Tibial nerve (tissue), 4 donors: ENCODE measurements around the gene LYRM4. TPM values are rescaled to one million over a fixed set of nuclear protein-coding genes. Genes with fewer than 3 reads are reported as not detected.

Source experiments
- DNase-seq, 2 donors: peaks; one replicate each; pipeline ENCODE4 v3.0.0-alpha.2; 2019; ENCODE audit warnings: low spot score in 2 of 2
- H3K27ac ChIP-seq, 4 donors: fragments of 200-600 bp; sonication (generic) in 3 of 4; one replicate each; pipeline ENCODE4 v1.5.1; 2017 to 2019; ENCODE audit warnings: mild to moderate bottlenecking in 1 of 4
- H3K27me3 ChIP-seq, 2 donors: fragments of 200-600 bp; sonication (generic) in 1 of 2; one replicate each; pipeline versions ENCODE4 v1.5.1 to v1.6.0; 2017 to 2019
- H3K36me3 ChIP-seq, 3 donors: fragments of 200-600 bp; sonication (generic); one replicate each; pipeline ENCODE4 v1.5.1; 2018 to 2019
- H3K4me1 ChIP-seq, 4 donors: fragments of 200-600 bp; sonication (generic) in 3 of 4; one replicate each; pipeline ENCODE4 v1.5.1; 2017 to 2019
- H3K4me3 ChIP-seq, 4 donors: fragments of 200-600 bp; sonication (generic) in 3 of 4; one replicate each; pipeline ENCODE4 v1.5.1; 2017 to 2019; ENCODE audit warnings: mild to moderate bottlenecking in 1 of 4, moderate library complexity in 1 of 4
- H3K9me3 ChIP-seq, 4 donors: fragments of 200-600 bp; sonication (generic) in 3 of 4; one replicate each; pipeline ENCODE4 v1.5.1; 2017 to 2019
- EP300 ChIP-seq, 2 donors: sonication (generic); formaldehyde crosslinking; IDR thresholded peaks; one replicate each; pipeline ENCODE4 v1.6.1; 2017; ENCODE audit warnings: antibody characterized with exemption in 2 of 2, mild to moderate bottlenecking in 1 of 2
- POLR2A ChIP-seq, 2 donors: fragments of 450-650 bp; IDR thresholded peaks; one replicate each; pipeline ENCODE4 v1.6.1; 2017; ENCODE audit warnings: antibody characterized with exemption in 2 of 2, mild to moderate bottlenecking in 2 of 2, moderate library complexity in 2 of 2
- WGBS, 2 donors: methylation state at CpG; one replicate each; pipeline ENCODE4 v1.1.5; 2018; 5-methylcytosine and 5-hydroxymethylcytosine counted together
- total RNA-seq, 4 donors: library from RNA; depleted of rRNA; stranded (reverse); fragments of >200 nt; gene quantifications; one replicate each; pipeline ENCODE4 v1.1.0, GENCODE V29; 2016
- TF ChIP-seq, protein P1 (sequence below), 5 experiments: fragments of 200-600 bp in 3 of 5; fragments of 450-650 bp in 2 of 5; sonication (generic) in 3 of 5; IDR thresholded peaks; one replicate each; pipeline ENCODE4 v1.5.1; 2016 to 2019; ENCODE audit warnings: antibody characterized with exemption in 5 of 5, mild to moderate bottlenecking in 3 of 5, moderate library complexity in 2 of 5

Gene LYRM4
- total RNA-seq, 4 donors from 2014 or later: 21.8 to 31.0 (median 27.4) TPM

DNA sequence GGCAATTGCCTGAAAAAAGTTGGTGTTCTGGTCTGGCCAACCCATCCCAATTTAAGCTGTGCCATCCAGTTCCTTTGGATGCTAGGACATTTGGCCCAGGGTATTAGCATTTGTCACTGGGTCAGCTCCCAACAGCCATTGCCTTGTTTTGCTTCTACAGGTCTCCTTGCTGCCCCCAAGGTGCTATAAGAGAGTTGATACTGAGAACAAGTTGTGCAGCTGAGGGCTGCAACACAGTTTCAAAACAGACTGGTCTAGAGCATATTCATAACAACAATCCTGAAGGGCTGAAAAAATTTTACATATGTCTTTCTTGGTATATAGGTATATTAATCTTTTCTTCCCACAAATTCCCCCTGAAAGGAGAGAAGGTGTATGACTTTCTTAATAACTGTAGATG is 61.0 kb downstream of the LYRM4 start:
- Histone ChIP-seq H3K4me1 (peaks cover 0 to 21% (median 9%) of the 10 kb centered on the region in 4 donors), H3K4me3 (no peak overlapping the region), H3K27me3 (no peaks in the 10 kb centered on the region), H3K36me3 (no peaks in the 10 kb centered on the region), H3K27ac (no peak overlapping the region), H3K9me3 (no peaks in the 10 kb centered on the region)
- no peak for DNase-seq
- TF ChIP-seq, protein P1, sequence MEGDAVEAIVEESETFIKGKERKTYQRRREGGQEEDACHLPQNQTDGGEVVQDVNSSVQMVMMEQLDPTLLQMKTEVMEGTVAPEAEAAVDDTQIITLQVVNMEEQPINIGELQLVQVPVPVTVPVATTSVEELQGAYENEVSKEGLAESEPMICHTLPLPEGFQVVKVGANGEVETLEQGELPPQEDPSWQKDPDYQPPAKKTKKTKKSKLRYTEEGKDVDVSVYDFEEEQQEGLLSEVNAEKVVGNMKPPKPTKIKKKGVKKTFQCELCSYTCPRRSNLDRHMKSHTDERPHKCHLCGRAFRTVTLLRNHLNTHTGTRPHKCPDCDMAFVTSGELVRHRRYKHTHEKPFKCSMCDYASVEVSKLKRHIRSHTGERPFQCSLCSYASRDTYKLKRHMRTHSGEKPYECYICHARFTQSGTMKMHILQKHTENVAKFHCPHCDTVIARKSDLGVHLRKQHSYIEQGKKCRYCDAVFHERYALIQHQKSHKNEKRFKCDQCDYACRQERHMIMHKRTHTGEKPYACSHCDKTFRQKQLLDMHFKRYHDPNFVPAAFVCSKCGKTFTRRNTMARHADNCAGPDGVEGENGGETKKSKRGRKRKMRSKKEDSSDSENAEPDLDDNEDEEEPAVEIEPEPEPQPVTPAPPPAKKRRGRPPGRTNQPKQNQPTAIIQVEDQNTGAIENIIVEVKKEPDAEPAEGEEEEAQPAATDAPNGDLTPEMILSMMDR (IDR thresholded peaks at IDR 0.05): no peak

GRCh38 chr6:5199283-5199682 is 61.5 kb downstream of the LYRM4 start:
- Histone ChIP-seq H3K27me3 (no peaks in the 10 kb centered on the region), H3K9me3 (no peaks in the 10 kb centered on the region), H3K4me3 (no peak overlapping the region), H3K27ac (no peak overlapping the region), H3K36me3 (no peaks in the 10 kb centered on the region), H3K4me1 (peaks cover 0 to 17% (median 6%) of the 10 kb centered on the region in 4 donors)
- 94 to 98% methylated on average over 2 of the region's 2 CpGs for WGBS, 2 donors
- DNase-seq: no peak
- no peak for TF ChIP-seq EP300 (IDR thresholded peaks at IDR 0.05)
- TF ChIP-seq POLR2A (IDR thresholded peaks at IDR 0.05): no peak
- TF ChIP-seq, protein P1 (IDR thresholded peaks at IDR 0.05): no peak

DNA sequence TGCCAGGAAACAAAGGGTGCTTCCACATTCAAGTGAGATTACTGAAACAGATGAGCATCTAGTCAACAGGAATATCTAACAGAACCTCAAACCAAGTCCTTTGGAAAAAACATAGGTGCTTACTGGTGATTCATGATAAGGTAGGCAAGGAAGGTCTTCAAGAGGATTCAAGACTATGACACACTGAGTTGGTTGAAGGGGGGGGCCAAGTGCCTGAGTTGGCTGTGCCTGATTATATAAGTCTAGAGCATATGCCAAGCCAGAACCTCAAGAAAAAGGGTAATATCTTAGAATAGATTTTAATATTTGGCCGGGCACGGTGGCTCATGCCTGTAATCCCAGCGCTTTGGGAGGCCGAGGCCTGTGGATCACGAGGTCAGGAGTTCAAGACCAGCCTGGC is 63.7 kb downstream of the LYRM4 start:
- no peak for DNase-seq
- H3K4me3 ChIP-seq: no peak overlapping the region
- no peaks in the 10 kb centered on the region for H3K9me3 ChIP-seq
- H3K27ac ChIP-seq: no peak overlapping the region
- WGBS, 2 donors: 92 to 95% methylated on average over 5 of the region's 5 CpGs
- no peaks in the 10 kb centered on the region for H3K27me3 ChIP-seq
- H3K4me1 ChIP-seq: peaks cover 0 to 4% (median 0%) of the 10 kb centered on the region in 4 donors
- no peak for TF ChIP-seq EP300 (IDR thresholded peaks at IDR 0.05)
- TF ChIP-seq, protein P1 (IDR thresholded peaks at IDR 0.05): no peak
- no peak for TF ChIP-seq POLR2A (IDR thresholded peaks at IDR 0.05)
- H3K36me3 ChIP-seq: no peaks in the 10 kb centered on the region

GRCh38 chr6:5192135-5192794 is 68.5 kb downstream of the LYRM4 start:
- Histone ChIP-seq H3K36me3 (no peaks in the 10 kb centered on the region), H3K27me3 (no peaks in the 10 kb centered on the region), H3K4me3 (no peak overlapping the region), H3K4me1 (peaks cover 0 to 21% (median 0%) of the 10 kb centered on the region in 4 donors), H3K27ac (no peak overlapping the region), H3K9me3 (no peaks in the 10 kb centered on the region)
- DNase-seq: no peak
- TF ChIP-seq EP300 (IDR thresholded peaks at IDR 0.05) (no peak), POLR2A (IDR thresholded peaks at IDR 0.05) (no peak)
- TF ChIP-seq, protein P1 (IDR thresholded peaks at IDR 0.05): no peak
- WGBS, 2 donors: 93 to 94% methylated on average over 11 of the region's 11 CpGs

- no peak for DNase-seq
- no peak overlapping the region for H3K4me3 ChIP-seq
- no peak overlapping the region for H3K27ac ChIP-seq
- H3K9me3 ChIP-seq: no peaks in the 10 kb centered on the region
- 80 to 82% methylated on average over 3 of the region's 3 CpGs for whole genome bisulfite sequencing, 2 donors
- TF ChIP-seq POLR2A (IDR thresholded peaks at IDR 0.05): no peak
- H3K36me3 ChIP-seq: no peaks in the 10 kb centered on the region
- H3K4me1 ChIP-seq: peaks cover 0 to 21% (median 0%) of the 10 kb centered on the region in 4 donors
- no peaks in the 10 kb centered on the region for H3K27me3 ChIP-seq
These were observed 69.0 kb downstream of the LYRM4 start for GRCh38 chr6:5191722-5192121.
